Non-pigmented ciliary epithelial cell (primary cell): ENCODE data around the gene GTPBP6.
"Not testable (repeated sequence)": the region's sequence is repeated elsewhere in the genome, so short reads cannot be mapped to it uniquely, and the experiment has no call there.

ENCODE experiments used
- DNase-seq: peaks from one replicate; pipeline ENCODE4 v3.0.0-alpha.2; 2010; ENCODE audit warnings: low read depth

GTPBP6 gene

GRCh38 chrX:316351-317325, 2.0 kb downstream of the GTPBP6 start:
- no peak for DNase-seq

- DNase-seq, result no peak
Observed at GRCh38 chrX:314781-315595, 3.6 kb downstream of the GTPBP6 start.

GRCh38 chrX:314049-314448, 4.5 kb downstream of the GTPBP6 start:
- DNase-seq, result no peak

GRCh38 chrX:313546-313945, 5.0 kb downstream of the GTPBP6 start:
- no peak for DNase-seq

- DNase-seq, result no peak
Observed at GRCh38 chrX:312621-313331, 5.8 kb downstream of the GTPBP6 start.

GRCh38 chrX:311156-312129, 7.2 kb downstream of the GTPBP6 start:
- DNase-seq, result no peak

- no peak for DNase-seq
Observed at GRCh38 chrX:310621-311155, 7.9 kb downstream of the GTPBP6 start.

GRCh38 chrX:308821-309520, 9.6 kb downstream of the GTPBP6 start:
- no peak for DNase-seq

- DNase-seq, result no peak
Observed at GRCh38 chrX:307261-308111, 11.1 kb downstream of the GTPBP6 start.

- not testable (repeated sequence) for DNase-seq
Observed at GRCh38 chrX:306614-307251, 11.9 kb downstream of the GTPBP6 start.

GRCh38 chrX:305781-306613, 12.6 kb downstream of the GTPBP6 start:
- not testable (repeated sequence) for DNase-seq

GRCh38 chrX:302975-303374, 15.6 kb downstream of the GTPBP6 start:
- DNase-seq, result no peak

GRCh38 chrX:300334-300733, 18.3 kb downstream of the GTPBP6 start:
- DNase-seq, result no peak

- DNase-seq, result no peak
Observed at GRCh38 chrX:298993-299392, 19.6 kb downstream of the GTPBP6 start.

- DNase-seq, result no peak
Observed at GRCh38 chrX:295136-295535, 23.5 kb downstream of the GTPBP6 start.

- no peak for DNase-seq
Observed at GRCh38 chrX:292900-293897, 25.4 kb downstream of the GTPBP6 start.
